HG02885 (cell line): ENCODE measurements around the gene ATP8B2.

Experiments
- ATAC-seq: cut with Tn5 transposase; IDR thresholded peaks from one replicate; pipeline ENCODE4 v1.9.1; 2021; ENCODE audit warnings: mild to moderate bottlenecking; ENCODE audit not compliant: unreplicated experiment, poor library complexity

The ATP8B2 gene

GRCh38 chr1:154386643-154387352, 61.5 kb downstream of the ATP8B2 start:
- ATAC-seq = peak; percentile 49

- no peak for ATAC-seq
Measured at GRCh38 chr1:154391086-154391770, 65.9 kb downstream of the ATP8B2 start.

- no peak for ATAC-seq
Measured at GRCh38 chr1:154398141-154398540, 72.8 kb downstream of the ATP8B2 start.

- no peak for ATAC-seq
Measured at GRCh38 chr1:154398678-154399077, 73.4 kb downstream of the ATP8B2 start.

GRCh38 chr1:154400381-154400801, 75.1 kb downstream of the ATP8B2 start:
- ATAC-seq = no peak
